ENCODE results near the gene ANO3. TPM values are rescaled to one million over a fixed set of nuclear protein-coding genes. Genes with fewer than 3 reads are reported as not detected.

ANO3 gene
- total RNA-seq, 4 donors from 2014 or later, result 0.12 to 0.32 (median 0.19) TPM; not detected in 1

DNA sequence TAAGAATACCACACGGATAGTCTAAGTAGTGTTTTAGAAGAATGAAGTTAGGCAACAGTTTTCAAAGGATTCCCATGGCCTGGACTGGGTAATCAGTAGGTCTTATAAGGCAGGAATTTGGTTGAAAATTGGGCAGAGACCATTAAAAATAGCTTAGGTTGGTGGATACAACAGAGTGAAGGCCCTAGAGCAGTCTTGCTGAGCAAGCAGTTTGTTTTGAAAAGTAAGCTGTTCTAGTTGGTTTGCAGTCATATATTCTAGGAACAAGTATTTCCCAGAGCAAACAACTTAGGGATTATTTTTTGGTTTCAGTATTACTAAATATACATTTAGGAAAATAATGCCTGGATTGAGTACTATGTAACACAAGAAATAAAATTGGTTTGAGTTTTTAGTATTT, 175.3 kb downstream of the ANO3 start:
- WGBS, 2 donors, result 0% methylated on average over 1 of the region's 1 CpG
- intact Hi-C loops (cut with DNase I; ENCODE audit: low total_unique reads), result no loop called here
- DNase-seq (ENCODE audit: low spot score in 2 of 2), result no peak
- H3K4me3 ChIP-seq (ENCODE audit: low read depth, poor library complexity, severe bottlenecking), result no peak overlapping the region
- TF ChIP-seq, protein P1, sequence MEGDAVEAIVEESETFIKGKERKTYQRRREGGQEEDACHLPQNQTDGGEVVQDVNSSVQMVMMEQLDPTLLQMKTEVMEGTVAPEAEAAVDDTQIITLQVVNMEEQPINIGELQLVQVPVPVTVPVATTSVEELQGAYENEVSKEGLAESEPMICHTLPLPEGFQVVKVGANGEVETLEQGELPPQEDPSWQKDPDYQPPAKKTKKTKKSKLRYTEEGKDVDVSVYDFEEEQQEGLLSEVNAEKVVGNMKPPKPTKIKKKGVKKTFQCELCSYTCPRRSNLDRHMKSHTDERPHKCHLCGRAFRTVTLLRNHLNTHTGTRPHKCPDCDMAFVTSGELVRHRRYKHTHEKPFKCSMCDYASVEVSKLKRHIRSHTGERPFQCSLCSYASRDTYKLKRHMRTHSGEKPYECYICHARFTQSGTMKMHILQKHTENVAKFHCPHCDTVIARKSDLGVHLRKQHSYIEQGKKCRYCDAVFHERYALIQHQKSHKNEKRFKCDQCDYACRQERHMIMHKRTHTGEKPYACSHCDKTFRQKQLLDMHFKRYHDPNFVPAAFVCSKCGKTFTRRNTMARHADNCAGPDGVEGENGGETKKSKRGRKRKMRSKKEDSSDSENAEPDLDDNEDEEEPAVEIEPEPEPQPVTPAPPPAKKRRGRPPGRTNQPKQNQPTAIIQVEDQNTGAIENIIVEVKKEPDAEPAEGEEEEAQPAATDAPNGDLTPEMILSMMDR (IDR thresholded peaks at IDR 0.05), result no peak
- no peak for TF ChIP-seq POLR2A (IDR thresholded peaks at IDR 0.05)

GRCh38 chr11:26510164-26510563, 178.2 kb downstream of the ANO3 start:
- TF ChIP-seq, protein P1 (IDR thresholded peaks at IDR 0.05), result no peak
- no peak for TF ChIP-seq POLR2A (IDR thresholded peaks at IDR 0.05)
- DNase-seq (ENCODE audit: low spot score in 2 of 2), result no peak
- WGBS, 2 donors, result 88 to 89% methylated on average over 2 of the region's 2 CpGs
- intact Hi-C loops (cut with DNase I; ENCODE audit: low total_unique reads), result no loop called here
- no peak overlapping the region for H3K4me3 ChIP-seq (ENCODE audit: low read depth, poor library complexity, severe bottlenecking)

DNA sequence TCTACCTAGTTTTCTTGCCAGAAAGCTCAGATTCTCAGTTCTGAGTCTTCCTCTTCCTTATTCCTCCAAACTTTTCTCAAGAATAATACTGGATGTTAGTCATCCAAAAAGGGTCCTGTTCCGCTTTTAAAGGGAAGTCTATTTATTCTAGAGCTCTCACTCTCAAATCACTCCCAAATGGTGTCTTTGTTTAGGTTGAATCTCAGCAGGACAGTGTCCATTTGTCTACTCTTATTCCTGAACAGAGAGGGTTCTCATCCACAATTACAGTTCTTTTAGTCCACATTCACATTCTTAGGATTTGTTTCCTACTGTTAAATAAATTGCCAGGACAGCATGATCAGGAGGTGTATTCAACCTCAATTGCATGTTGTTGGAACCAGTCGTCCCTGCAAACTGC, 178.8 kb downstream of the ANO3 start:
- TF ChIP-seq, protein P1 (IDR thresholded peaks at IDR 0.05), result no peak
- TF ChIP-seq POLR2A (IDR thresholded peaks at IDR 0.05), result no peak
- intact Hi-C loops (cut with DNase I; ENCODE audit: low total_unique reads), result no loop called here
- no peak overlapping the region for H3K4me3 ChIP-seq (ENCODE audit: low read depth, poor library complexity, severe bottlenecking)
- no peak for DNase-seq (ENCODE audit: low spot score in 2 of 2)
- WGBS, 2 donors, result 83 to 84% methylated on average over 2 of the region's 2 CpGs

DNA sequence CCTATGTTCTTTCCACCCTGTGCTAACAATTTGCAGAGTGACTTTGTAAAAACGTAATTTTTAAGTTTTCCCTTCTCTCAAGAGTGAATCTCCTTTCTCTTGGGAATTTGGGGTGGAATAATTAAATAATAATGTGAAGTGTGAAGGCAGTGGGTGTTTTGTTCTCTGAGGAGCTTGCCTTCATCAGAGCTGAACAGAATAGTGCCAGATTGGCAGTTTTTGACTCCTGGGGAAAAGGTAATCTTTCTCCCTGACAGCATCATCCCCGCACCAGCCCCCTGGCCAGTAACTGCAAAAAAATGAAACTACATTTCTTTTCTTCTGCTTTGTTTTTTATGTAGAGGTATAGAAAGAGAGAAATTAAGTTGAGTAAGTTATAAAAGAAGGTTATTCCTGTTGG, 180.3 kb downstream of the ANO3 start:
- H3K4me3 ChIP-seq (ENCODE audit: low read depth, poor library complexity, severe bottlenecking), result no peak overlapping the region
- no peak for DNase-seq (ENCODE audit: low spot score in 2 of 2)
- TF ChIP-seq, protein P1 (IDR thresholded peaks at IDR 0.05), result no peak
- TF ChIP-seq POLR2A (IDR thresholded peaks at IDR 0.05), result no peak
- intact Hi-C loops (cut with DNase I; ENCODE audit: low total_unique reads), result no loop called here
- 64 to 74% methylated on average over 2 of the region's 2 CpGs for WGBS, 2 donors

- DNase-seq (ENCODE audit: low spot score in 2 of 2), result no peak
- WGBS, 2 donors, result 72 to 74% methylated on average over 2 of the region's 2 CpGs
- no peak for TF ChIP-seq POLR2A (IDR thresholded peaks at IDR 0.05)
- TF ChIP-seq, protein P1 (IDR thresholded peaks at IDR 0.05), result no peak
- intact Hi-C loops (cut with DNase I; ENCODE audit: low total_unique reads), result no loop called here
- H3K4me3 ChIP-seq (ENCODE audit: low read depth, poor library complexity, severe bottlenecking), result no peak overlapping the region
These were observed 187.5 kb downstream of the ANO3 start for GRCh38 chr11:26519469-26519868.

- intact Hi-C loops (cut with DNase I; ENCODE audit: low total_unique reads), result no loop called here
These were observed 191.1 kb downstream of the ANO3 start for GRCh38 chr11:26522912-26523610.

More at GRCh38 chr11:26522912-26523610, 191.1 kb downstream of the ANO3 start:
- TF ChIP-seq, protein P1 (IDR thresholded peaks at IDR 0.05), result no peak
- no peak for TF ChIP-seq POLR2A (IDR thresholded peaks at IDR 0.05)
- no peak for DNase-seq (ENCODE audit: low spot score in 2 of 2)
- 70 to 81% methylated on average over 12 of the region's 12 CpGs for WGBS, 2 donors
- no peak overlapping the region for H3K4me3 ChIP-seq (ENCODE audit: low read depth, poor library complexity, severe bottlenecking)
